Uterus (tissue), 2 donors: Measurements from ENCODE around the gene CCR7.

Source experiments
- CTCF ChIP-seq, 4 experiments: fragments of 200-600 bp in 2 of 4; fragments of 450-650 bp in 2 of 4; sonication (generic) in 2 of 4; IDR thresholded peaks; one replicate each; pipeline ENCODE4 v1.5.1; 2016 to 2019; ENCODE audit warnings: antibody characterized with exemption in 4 of 4, mild to moderate bottlenecking in 2 of 4, moderate library complexity in 1 of 4
- POLR2A ChIP-seq, 2 donors: fragments of 450-650 bp; IDR thresholded peaks; one replicate each; pipeline ENCODE4 v1.6.1; 2016; ENCODE audit warnings: antibody characterized with exemption in 2 of 2, mild to moderate bottlenecking in 1 of 2, moderate library complexity in 1 of 2

GRCh38 chr17:40551879-40552768 is 13.1 kb downstream of the CCR7 start:
- TF ChIP-seq CTCF (IDR thresholded peaks at IDR 0.05) (no peak), POLR2A (IDR thresholded peaks at IDR 0.05) (no peak)
